Right hindlimb (tissue), 1 donor: ENCODE measurements around the gene BMX.

ENCODE experiments used
- DNase-seq: peaks from one replicate; pipeline ENCODE4 v3.0.0-alpha.2; 2018

The BMX gene

GRCh38 chrX:15509845-15510244 lies 9.2 kb downstream of the BMX start:
- DNase-seq: no peak

GRCh38 chrX:15511563-15511962 lies 11.0 kb downstream of the BMX start:
- DNase-seq: no peak

GRCh38 chrX:15512401-15512965 lies 11.9 kb downstream of the BMX start:
- no peak for DNase-seq

- DNase-seq: no peak
Measured at GRCh38 chrX:15514279-15514678, 13.7 kb downstream of the BMX start.

- no peak for DNase-seq
Measured at GRCh38 chrX:15515931-15516330, 15.3 kb downstream of the BMX start.

- no peak for DNase-seq
Measured at GRCh38 chrX:15522464-15522863, 21.9 kb downstream of the BMX start.

GRCh38 chrX:15523088-15523487 lies 22.5 kb downstream of the BMX start:
- no peak for DNase-seq

- DNase-seq: no peak
Measured at GRCh38 chrX:15524417-15524816, 23.8 kb downstream of the BMX start.

- DNase-seq: no peak
Measured at GRCh38 chrX:15525664-15526416, 25.2 kb downstream of the BMX start.

GRCh38 chrX:15529165-15529564 lies 28.6 kb downstream of the BMX start:
- no peak for DNase-seq

- DNase-seq: no peak
Measured at GRCh38 chrX:15530318-15530717, 29.7 kb downstream of the BMX start.

- DNase-seq: no peak
Measured at GRCh38 chrX:15546745-15547144, 46.1 kb downstream of the BMX start.

GRCh38 chrX:15547356-15547755 lies 46.7 kb downstream of the BMX start:
- DNase-seq: no peak

GRCh38 chrX:15549189-15550012 lies 48.8 kb downstream of the BMX start:
- no peak for DNase-seq

- no peak for DNase-seq
Measured at GRCh38 chrX:15559227-15559626, 58.6 kb downstream of the BMX start.

- no peak for DNase-seq
Measured at GRCh38 chrX:15560924-15561323, 60.3 kb downstream of the BMX start.

- no peak for DNase-seq
Measured at GRCh38 chrX:15563056-15563455, 62.4 kb downstream of the BMX start.

GRCh38 chrX:15564981-15565579 lies 64.5 kb downstream of the BMX start:
- peak; percentile 49 for DNase-seq

GRCh38 chrX:15566244-15566643 lies 65.6 kb downstream of the BMX start:
- no peak for DNase-seq

- no peak for DNase-seq
Measured at GRCh38 chrX:15567267-15567666, 66.7 kb downstream of the BMX start.

GRCh38 chrX:15567886-15568616 lies 67.4 kb downstream of the BMX start:
- no peak for DNase-seq

GRCh38 chrX:15570145-15570544 lies 69.5 kb downstream of the BMX start:
- no peak for DNase-seq

GRCh38 chrX:15574017-15574416 lies 73.4 kb downstream of the BMX start:
- DNase-seq: no peak
